ENCODE results near the gene GPR42.
A peak's percentile ranks its signal among the peaks of the same experiment; 100 is the strongest.
"Not testable (repeated sequence)": the region's sequence is repeated elsewhere in the genome, so short reads cannot be mapped to it uniquely, and the experiment has no call there.

The GPR42 gene

DNA sequence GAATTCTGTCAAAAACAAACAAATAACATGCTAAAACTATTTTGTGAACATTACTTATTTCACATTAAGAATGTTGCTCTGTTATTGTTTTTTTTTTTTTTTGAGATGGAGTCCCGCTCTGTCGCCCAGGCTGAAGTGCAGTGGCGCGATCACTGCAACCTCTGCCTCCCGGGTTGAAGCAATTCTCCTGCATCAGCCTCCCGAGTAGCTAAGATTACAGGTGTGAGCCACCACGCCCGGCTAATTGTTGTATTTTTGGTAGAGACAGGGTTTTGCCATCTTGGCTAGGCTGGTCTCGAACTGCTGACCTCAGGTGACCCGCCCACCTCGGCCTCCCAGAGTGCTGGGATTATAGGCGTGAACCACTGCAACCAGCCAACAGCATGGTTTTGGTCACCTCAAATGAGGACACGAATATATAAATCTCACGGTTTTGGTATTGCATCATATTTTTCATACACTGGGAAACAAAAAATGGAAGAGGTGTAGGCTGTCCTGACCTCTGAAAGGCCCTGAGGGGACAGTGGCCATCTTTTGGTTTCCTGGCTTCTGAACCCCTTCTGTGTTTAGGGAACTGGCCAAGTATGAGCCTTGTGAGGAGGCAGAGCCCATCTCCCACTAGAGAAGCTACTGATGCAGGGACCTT lies 25.5 kb downstream of the GPR42 start:
- no peak for DNase-seq (ENCODE audit: low spot score)

DNA sequence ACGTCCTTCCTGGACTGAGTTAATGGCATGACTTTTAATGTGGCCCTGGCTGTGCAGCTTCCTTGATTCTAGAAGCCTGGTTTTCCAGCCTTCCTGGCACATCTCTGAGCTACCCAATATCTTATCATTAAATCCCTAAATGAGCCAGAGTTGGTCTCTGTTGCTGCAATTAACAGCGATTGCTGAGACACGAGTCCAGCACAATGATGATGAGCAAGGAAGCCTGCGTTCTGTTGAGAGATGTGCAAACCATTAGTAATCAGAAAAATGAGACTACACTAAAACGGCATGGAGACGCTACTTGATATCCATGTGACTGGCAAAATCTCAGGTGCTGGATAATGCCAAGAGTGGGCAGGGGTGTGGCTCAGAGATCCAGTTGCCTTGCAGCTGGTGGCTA lies 26.2 kb downstream of the GPR42 start:
- no peak for DNase-seq (ENCODE audit: low spot score)

DNA sequence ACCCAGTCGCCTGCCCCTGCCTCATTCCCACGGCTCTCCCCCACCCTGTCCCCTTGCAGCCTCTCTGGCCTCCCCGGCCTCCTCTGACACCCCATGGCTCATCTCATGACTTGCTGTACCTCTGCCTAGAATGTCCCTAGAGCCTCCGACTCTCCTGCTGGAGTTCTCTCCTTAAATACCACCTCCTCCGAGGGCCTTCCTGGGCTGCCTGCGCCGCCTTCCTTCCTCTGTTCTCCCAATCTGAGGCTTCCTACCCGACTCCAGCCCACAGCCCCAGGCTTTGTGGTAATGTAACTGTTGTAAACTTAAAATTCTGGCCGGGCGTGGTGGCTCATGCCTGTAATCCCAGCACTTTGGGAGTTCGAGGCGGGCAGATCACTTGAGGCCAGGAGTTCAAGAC lies 27.7 kb downstream of the GPR42 start:
- DNase-seq (ENCODE audit: low spot score), result no peak

DNA sequence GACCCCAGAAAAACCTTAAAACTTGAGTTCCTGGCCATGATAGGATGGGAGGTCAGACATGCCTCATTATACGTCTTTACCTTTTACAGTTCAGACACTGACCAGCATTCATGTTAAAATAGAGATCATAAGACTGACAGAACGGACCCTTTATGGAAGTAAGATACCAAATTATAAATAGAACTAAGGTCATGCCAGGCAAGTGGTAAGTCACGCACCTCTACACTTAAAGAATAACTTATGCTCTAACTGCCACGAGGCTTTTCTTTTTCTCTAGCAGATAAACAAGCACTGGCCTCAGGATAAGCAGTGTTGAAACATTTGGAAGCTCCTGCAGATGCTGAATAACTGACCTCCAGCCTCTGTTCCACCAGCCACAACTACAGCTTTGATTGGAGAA lies 28.4 kb downstream of the GPR42 start:
- DNase-seq (ENCODE audit: low spot score), result no peak

DNA sequence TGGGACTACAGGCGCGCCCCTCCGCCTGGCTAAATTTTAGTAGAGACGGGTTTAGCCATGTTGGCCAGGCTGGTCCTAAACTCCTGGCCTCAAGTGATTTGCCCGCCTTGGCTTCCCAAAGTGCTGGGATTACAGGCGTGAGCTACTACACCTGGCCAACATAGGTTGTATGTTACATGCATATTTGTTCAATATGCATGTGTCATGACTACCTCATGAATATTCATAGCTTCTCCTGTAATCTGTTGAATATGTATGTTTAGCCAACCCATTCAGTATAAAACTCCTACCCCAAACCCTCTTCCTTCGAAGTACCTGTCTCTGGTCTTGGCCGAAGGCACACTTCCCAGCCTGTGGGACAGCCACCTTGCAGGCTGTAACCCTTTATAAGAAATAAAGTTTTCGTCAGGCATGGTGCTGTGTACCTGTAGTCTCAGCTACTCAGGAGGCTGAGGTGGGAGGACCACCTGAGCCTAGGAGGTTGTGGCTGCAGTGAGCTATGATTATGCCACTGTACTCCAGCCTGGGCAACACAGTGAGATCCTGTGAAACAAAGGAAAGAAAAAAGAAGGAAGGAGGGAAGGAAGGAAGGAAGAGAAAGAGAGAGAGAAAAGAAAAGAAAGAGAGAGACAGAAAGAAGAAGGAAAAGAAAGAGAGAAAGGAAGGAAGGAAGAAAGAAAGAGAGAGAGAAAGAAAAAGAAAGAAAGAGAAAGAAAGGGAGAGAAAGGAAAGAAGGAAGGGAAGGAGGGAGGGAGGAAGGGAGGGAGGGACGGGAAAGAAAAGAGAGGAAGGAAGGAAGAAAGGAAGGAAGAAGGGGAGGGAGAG lies 29.3 kb downstream of the GPR42 start:
- no peak for DNase-seq (ENCODE audit: low spot score)

DNA sequence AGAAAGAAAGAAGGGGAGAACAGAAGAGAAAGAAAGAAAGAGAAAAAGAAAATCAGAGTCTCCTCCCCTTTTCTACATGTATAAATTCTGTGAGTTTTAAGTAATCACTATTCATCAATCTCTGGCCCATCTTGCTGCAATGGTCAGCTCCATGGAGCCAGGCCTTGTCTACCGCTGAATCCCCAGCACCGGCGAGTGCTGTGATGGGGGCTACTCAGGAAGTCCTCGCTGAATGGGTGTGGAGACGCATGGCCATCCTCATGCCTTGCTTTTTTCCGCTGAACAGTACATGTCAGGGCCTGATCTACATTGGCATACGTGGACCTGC lies 29.9 kb downstream of the GPR42 start:
- DNase-seq (ENCODE audit: low spot score), result no peak

DNA sequence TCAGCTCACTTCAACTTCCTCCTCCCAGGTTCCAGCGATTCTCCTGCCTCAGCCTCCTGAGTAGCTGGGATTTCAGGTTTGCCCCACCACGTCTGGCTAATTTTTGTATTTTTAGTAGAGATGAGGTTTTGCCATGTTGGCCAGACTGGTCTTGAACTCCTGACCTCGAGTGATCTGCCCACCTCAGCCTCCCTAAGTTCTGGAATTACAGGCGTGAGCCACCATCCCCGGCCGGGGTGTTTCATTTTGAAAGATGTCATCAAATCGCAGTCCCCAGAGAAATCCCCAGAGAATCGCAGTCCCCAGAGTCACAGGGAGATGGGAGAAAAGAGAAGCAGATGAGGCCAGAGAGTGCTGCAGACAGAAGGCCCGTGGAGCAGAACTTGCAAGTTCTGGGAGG lies 30.5 kb downstream of the GPR42 start:
- not testable (repeated sequence) for DNase-seq (ENCODE audit: low spot score)

DNA sequence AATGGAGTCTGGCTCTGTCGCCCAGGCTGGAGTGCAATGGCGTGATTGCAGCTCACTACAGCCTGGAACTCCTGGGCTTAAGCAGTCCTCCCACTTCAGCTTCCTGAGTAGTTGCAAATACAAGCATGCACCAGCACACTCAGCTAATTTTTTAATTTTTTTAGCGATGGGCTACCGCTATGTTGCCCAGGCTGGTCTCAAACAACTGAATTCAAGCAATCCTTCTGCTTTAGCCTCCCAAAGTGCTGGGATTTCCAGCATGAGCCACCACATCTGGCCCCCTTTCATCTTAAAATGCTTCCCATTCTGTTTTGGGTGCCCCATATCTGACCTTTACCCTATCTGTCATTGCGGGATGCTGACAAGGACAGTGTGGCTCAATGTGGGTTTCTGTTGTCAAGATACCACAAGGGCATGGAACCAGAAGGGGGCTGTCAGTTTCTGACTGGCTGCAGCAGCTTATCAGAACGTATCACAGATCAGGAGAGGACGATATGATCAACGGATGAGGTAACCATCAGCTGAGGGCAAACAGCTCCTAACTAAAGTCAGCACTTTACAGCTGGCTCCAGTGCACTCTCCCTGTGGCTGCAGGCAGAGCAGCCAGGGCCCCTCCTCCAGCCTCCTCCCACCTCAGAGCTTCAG lies 32.4 kb downstream of the GPR42 start:
- DNase-seq (ENCODE audit: low spot score), result no peak

DNA sequence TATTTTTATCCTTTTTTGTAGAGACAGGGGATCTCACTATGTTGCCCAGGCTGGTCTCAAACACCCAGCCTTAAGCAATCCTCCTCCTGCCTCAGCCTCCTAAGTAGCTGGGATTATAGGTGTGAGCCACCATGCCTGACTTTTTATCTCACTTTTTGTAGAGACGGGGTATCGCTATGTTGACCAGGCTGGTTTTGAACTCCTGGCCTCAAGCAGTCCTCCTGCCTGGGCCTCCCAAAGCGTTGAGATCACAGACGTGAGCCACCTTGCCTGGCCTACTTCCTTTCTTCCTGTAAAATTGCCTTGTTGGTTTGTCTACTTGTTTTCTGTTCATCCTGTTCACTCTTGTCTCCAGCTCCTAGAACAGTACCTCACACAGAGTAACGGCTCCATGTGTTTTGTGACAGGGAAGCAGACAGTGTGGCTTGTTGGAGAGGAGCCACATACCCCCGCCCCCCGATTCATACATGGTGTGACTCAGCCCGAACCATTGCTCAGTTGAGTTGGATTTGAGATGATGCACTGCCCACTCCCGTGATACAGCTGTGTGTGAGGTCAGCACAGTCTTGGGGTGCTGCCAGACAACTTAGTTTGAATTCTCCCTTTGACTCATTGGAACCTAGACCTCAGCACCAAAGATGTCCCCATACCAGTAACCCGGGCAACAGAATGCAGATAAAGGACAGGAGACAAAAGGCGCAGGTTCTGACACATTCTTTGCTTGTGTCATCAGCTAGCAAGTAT lies 34.2 kb downstream of the GPR42 start:
- DNase-seq (ENCODE audit: low spot score), result peak; percentile 95

DNA sequence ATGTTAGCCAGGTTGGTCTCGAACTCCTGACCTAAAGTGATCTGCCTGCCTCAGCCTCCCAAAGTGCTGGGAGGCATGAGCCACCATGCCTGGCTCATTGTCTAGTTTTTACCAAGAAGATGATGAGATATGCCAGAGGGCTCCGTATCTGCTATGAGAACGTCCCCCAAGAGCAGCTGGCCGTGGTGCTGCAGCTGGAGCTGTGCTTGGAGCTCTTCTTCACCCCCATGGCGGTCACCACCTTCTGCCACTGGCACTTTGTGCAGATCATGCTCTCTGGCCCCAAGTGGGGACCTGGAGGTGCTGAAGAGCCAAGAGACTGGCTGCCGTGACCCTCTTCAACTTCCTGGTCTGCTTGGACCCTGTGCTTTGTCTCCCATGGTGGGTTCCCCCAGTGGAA lies 36.8 kb downstream of the GPR42 start:
- DNase-seq (ENCODE audit: low spot score), result no peak

DNA sequence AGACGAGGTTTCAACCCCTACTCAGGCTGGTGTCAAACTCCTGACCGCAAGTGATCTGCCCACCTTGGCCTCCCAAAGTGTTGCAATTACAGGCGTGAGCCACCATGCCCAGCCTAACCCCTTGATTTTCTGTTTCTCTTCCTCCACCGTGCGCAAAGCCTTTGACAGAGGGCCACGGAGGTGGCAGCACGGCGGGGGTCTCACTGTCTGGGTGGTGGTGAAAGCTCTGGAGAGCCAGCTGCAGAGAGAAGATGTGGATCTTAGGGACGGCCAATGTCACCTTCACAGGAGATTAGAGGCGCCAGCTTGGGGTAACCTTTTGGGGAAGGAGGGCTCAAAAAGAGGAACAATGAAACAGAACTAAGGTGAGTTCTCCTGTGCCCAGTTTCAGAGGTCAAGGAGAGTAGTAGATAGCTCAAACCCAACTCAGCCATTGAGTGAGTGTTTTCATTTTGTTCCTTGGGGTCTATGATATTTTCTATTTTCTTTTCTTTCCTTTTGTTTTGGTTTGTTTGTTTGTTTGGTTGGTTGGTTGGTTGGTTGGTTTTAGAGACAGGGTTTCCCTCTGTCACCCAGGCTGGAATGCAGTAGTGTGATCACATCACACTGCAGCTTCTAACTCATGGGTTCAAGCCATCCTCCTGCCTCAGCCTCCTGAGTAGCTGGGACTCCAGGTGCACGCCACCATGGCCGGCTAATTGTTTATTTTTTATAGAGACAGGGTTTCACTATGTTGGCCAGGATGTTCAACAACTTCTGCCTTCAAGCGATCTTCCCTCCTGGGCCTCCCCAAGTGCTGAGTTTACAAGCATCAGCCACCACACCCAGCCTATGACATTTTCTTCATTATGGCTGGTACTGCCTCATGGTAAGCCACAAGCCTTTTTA lies 37.7 kb downstream of the GPR42 start:
- no peak for DNase-seq (ENCODE audit: low spot score)

DNA sequence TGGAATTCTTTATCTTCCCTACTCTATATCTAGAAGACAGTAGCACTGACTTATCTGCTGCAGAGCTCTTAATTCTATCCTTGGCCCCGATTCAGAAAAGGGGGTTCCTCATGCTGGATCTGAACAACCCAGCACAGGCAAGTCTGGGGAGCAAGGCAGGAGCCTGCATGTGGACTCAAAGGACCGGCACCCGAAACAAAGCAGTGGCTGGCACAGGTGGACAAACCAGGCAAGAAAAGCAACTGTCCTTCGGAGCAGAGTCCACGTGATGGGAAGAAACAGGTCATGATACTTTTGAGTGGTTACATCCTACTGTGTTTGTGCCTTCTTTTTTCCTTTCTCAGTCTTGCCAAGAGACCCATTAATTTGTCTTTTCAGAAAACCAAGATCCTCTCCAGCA lies 38.3 kb downstream of the GPR42 start:
- no peak for DNase-seq (ENCODE audit: low spot score)

DNA sequence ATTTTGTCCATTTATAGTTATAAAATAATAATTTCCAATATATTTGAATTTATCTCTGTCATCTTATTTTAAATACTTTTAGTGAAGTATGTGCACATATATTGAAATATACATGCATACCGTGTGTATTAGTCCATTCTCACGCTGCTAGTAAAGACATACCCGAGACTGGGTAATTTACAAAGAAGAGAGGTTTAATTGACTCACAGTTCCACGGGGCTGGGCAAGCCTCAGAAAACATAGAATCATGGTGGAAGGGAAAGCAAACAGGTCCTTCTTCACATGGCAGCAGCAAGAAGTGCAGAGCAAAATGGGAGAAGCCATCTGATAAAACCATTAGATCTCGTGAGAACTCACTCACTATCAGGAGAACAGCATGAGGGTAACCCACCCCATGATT lies 39.6 kb downstream of the GPR42 start:
- no peak for DNase-seq (ENCODE audit: low spot score)

DNA sequence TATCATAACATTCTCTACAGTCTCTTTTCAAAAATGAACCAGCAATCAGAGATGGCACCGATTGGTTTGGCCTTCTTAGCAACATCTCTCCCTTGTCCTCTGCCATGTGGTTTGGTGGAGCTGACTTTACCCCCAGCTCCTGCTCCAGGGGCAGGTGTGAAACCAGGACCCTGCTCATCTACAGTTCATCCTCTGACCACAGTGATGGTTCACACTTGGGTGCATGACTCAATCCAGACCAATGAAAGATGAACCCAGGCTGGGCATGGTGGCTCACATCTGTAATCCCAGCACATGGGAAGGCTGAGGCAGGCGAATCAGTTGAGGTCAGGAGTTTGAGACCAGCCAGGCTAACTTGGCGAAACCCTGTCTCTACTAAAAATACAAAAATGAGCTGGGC lies 43.6 kb downstream of the GPR42 start:
- no peak for DNase-seq (ENCODE audit: low spot score)

DNA sequence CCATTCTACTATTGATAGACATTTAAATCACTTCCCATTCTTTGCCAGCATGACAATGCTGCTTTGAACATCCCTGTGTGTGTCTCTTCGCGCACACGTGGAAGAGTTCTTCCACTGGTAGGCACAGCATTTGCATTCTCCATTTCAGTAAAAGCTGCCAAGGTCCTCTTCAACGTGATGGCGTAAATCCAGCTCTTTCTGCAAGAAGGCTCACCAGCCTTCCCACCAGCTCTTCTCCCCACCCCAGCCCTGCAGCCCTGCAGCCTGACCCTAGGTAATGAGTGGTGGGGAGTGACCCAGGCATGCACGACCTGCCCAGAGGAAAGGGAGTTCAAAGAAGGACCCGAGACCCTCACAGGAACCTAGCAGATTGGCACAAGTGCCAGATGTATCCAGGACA lies 45.5 kb downstream of the GPR42 start:
- DNase-seq (ENCODE audit: low spot score), result no peak

DNA sequence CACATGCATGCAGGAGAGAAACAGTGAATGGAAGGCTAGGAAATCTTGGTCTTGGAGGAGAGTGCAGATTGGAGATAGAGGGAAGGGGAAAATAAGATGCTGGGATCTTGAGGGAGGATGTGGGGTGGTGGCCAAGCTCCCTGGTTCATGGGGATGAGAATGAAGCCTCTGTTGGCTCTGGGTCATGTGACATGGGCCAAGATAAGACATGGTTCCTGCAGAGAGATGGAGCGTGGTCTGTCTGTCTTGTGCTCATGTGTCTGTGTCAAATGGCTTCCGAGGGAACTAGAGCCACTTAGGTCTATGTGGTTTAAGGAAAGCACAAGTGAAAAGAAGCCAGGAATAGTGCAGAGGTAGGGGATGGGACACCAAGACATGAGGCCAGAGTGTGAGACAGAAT lies 46.4 kb downstream of the GPR42 start:
- no peak for DNase-seq (ENCODE audit: low spot score)

DNA sequence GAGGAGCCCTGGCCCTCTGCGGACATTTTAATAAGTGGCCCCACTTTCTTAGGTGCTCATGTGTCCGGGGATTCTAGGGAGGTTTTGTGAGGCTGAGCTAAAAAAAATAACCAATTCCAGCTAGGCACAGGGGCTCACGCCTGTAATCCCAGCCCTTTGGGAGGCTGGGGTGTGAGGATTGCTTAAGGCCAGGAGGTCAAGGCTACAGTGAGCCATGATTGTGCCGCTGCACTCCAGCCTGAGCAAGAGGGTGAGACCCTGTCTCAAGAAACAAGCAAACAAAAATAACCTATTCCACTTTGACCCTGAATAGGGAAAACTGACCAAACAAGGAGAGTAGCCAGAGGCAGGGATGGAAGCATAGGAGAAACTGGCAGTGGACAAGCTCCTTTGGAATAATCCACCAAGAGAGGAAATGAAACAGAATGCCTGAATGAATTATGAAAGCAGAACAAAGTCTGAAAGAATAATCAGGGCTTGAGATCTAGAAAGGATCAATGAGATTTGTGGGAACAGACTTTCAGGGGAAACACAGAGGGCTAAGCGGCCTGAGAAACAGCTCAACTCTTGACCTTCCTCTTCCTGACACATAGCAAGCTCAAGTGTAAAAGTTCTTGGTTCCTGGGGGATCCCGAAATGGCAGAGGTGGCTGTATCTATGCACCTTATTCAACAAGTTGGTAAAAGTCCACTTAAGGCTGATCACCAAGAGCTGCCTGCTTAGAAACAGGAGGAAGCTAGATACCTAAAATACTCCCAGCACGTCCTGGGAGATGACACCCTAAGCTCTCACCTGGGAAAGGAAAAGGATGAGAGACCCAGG lies 47.1 kb downstream of the GPR42 start:
- DNase-seq (ENCODE audit: low spot score), result no peak

DNA sequence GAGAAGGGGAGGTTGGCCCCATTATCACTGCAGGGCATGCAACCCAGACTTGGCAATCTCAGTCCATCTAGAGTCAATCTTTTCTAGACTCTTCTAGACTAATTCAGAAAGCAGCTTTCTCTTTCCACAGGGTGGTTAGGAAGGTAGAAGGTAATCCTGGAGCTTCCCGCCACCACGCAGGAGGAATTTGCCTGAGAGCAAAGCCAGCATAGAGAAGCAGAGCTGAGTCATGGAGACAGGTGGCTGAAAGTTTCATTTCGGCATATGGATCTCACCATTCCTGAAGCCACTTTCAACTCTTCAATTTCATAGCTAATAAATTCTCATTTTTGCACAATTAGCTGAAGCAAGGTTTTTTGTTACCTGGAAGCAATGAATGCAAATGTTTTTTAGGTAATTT lies 48.2 kb downstream of the GPR42 start:
- no peak for DNase-seq (ENCODE audit: low spot score)

DNA sequence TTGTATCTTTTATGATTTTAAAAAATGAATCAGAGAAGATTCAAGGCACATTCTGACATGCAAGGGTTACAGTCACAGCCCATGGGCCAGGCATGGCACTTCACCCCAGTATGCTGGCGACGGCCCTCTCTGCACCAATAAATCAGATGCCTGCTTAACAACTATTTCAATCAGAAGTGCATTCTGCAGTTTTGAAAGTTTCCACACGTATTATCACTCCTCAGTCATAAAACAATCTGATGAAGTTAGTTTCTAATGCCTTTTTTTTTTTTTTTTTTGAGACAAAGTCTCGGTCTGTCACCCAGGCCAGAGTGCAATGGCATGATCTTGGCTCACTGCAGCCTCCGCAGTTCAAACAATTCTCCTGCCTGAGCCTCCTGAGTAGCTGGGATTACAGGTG lies 48.9 kb downstream of the GPR42 start:
- DNase-seq (ENCODE audit: low spot score), result no peak

DNA sequence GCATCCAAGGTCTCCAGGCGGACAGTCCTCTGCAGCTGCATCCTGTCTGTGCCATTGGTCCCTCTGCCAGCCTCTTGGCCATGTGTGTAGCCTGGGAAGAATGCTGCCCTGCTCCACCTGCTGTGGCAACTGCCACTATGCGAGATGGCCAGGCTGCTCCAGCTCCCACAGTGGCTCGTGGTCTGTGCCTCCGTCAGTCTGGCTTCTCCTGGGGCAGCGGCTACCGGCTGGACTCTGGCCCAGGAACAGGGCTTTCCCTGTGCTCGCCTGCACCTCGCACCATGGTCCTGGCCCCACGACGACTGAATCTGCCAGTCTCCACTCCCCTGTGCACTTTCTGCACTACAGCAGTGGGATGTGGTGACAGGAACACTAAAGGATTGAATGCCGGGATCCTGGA lies 50.5 kb downstream of the GPR42 start:
- no peak for DNase-seq (ENCODE audit: low spot score)
